ENCODE results near the gene LOXL4. TPM values are rescaled to one million over a fixed set of nuclear protein-coding genes. Genes with fewer than 3 reads are reported as not detected.
"Not testable (repeated sequence)": the region's sequence is repeated elsewhere in the genome, so short reads cannot be mapped to it uniquely, and the experiment has no call there.

The LOXL4 gene
- total RNA-seq, 1 donor from 2014 or later = not detected

- DNase-seq (ENCODE audit: low spot score in 2 of 2) (no peak), FAIRE-seq (no peak)
These were observed 20.0 kb downstream of the LOXL4 start for GRCh38 chr10:98248018-98248417.

GRCh38 chr10:98246911-98247805 lies 20.8 kb downstream of the LOXL4 start:
- DNase-seq (ENCODE audit: low spot score in 2 of 2) (no peak), FAIRE-seq (no peak)

GRCh38 chr10:98244586-98244985 lies 23.4 kb downstream of the LOXL4 start:
- FAIRE-seq (no peak), DNase-seq (ENCODE audit: low spot score in 2 of 2) (no peak)

GRCh38 chr10:98244141-98244540 lies 23.9 kb downstream of the LOXL4 start:
- DNase-seq (ENCODE audit: low spot score in 2 of 2) = no peak
- no peak for FAIRE-seq

GRCh38 chr10:98242823-98243222 lies 25.2 kb downstream of the LOXL4 start:
- DNase-seq (ENCODE audit: low spot score in 2 of 2) (no peak), FAIRE-seq (no peak)

GRCh38 chr10:98240524-98240923 lies 27.5 kb downstream of the LOXL4 start:
- FAIRE-seq = no peak
- DNase-seq (ENCODE audit: low spot score in 2 of 2) = no peak

GRCh38 chr10:98238391-98238790 lies 29.6 kb downstream of the LOXL4 start:
- FAIRE-seq = no peak

GRCh38 chr10:98236862-98237261 lies 31.1 kb downstream of the LOXL4 start:
- DNase-seq (ENCODE audit: low spot score in 2 of 2) = no peak
- FAIRE-seq = no peak

More at GRCh38 chr10:98238391-98238790, 29.6 kb downstream of the LOXL4 start:
- DNase-seq (ENCODE audit: low spot score in 2 of 2) = no peak

- no peak for DNase-seq (ENCODE audit: low spot score in 2 of 2)
- FAIRE-seq = no peak
These were observed 32.1 kb downstream of the LOXL4 start for GRCh38 chr10:98235846-98236245.

GRCh38 chr10:98231417-98231816 lies 36.6 kb downstream of the LOXL4 start:
- DNase-seq (ENCODE audit: low spot score in 2 of 2) (no peak), FAIRE-seq (no peak)

GRCh38 chr10:98228266-98228665 lies 39.7 kb downstream of the LOXL4 start:
- not testable (repeated sequence) for DNase-seq (ENCODE audit: low spot score in 2 of 2); FAIRE-seq

- DNase-seq (ENCODE audit: low spot score in 2 of 2) = not testable (repeated sequence)
These were observed 40.3 kb downstream of the LOXL4 start for GRCh38 chr10:98227713-98228112.

GRCh38 chr10:98226508-98227144 lies 41.4 kb downstream of the LOXL4 start:
- DNase-seq (ENCODE audit: low spot score in 2 of 2) = no peak
- FAIRE-seq = no peak

More at GRCh38 chr10:98227713-98228112, 40.3 kb downstream of the LOXL4 start:
- FAIRE-seq = not testable (repeated sequence)

GRCh38 chr10:98224996-98225395 lies 43.0 kb downstream of the LOXL4 start:
- DNase-seq (ENCODE audit: low spot score in 2 of 2) = no peak
- FAIRE-seq = no peak

GRCh38 chr10:98224509-98224908 lies 43.5 kb downstream of the LOXL4 start:
- FAIRE-seq = no peak

GRCh38 chr10:98223874-98224273 lies 44.1 kb downstream of the LOXL4 start:
- DNase-seq (ENCODE audit: low spot score in 2 of 2) (no peak), FAIRE-seq (no peak)

More at GRCh38 chr10:98224509-98224908, 43.5 kb downstream of the LOXL4 start:
- no peak for DNase-seq (ENCODE audit: low spot score in 2 of 2)

GRCh38 chr10:98217801-98218200 lies 50.2 kb downstream of the LOXL4 start:
- DNase-seq (ENCODE audit: low spot score in 2 of 2) (no peak), FAIRE-seq (no peak)

GRCh38 chr10:98215373-98215772 lies 52.6 kb downstream of the LOXL4 start:
- DNase-seq (ENCODE audit: low spot score in 2 of 2) = no peak
- no peak for FAIRE-seq

- FAIRE-seq (no peak), DNase-seq (ENCODE audit: low spot score in 2 of 2) (no peak)
These were observed 54.3 kb downstream of the LOXL4 start for GRCh38 chr10:98213740-98214139.

- FAIRE-seq = no peak
- no peak for DNase-seq (ENCODE audit: low spot score in 2 of 2)
These were observed 55.8 kb downstream of the LOXL4 start for GRCh38 chr10:98212196-98212595.

GRCh38 chr10:98209441-98209840 lies 58.6 kb downstream of the LOXL4 start:
- DNase-seq (ENCODE audit: low spot score in 2 of 2) (no peak), FAIRE-seq (no peak)

GRCh38 chr10:98208925-98209324 lies 59.1 kb downstream of the LOXL4 start:
- no peak for DNase-seq (ENCODE audit: low spot score in 2 of 2)
- FAIRE-seq = no peak
